Breast epithelium (tissue), 4 donors: ENCODE results near the gene RSPRY1. TPM values are rescaled to one million over a fixed set of nuclear protein-coding genes. Genes with fewer than 3 reads are reported as not detected.

ENCODE experiments used
- DNase-seq, 2 donors: peaks; one replicate each; pipeline ENCODE4 v3.0.0-alpha.2; 2019; ENCODE audit warnings: low spot score in 2 of 2
- H3K27ac ChIP-seq, 2 donors: fragments of 200-600 bp; sonication (generic) in 1 of 2; one replicate each; pipeline ENCODE4 v1.5.1; 2016 to 2019; ENCODE audit warnings: mild to moderate bottlenecking in 1 of 2
- H3K27me3 ChIP-seq, 2 donors: fragments of 200-600 bp; sonication (generic) in 1 of 2; one replicate each; pipeline versions ENCODE4 v1.5.1 to v1.6.0; 2017 to 2019; ENCODE audit warnings: control low read depth in 1 of 2, mild to moderate bottlenecking in 1 of 2
- H3K36me3 ChIP-seq: fragments of 200-600 bp; one replicate; pipeline ENCODE4 v1.5.1; 2019
- H3K4me1 ChIP-seq, 2 donors: fragments of 200-600 bp; sonication (generic); one replicate each; pipeline ENCODE4 v1.5.1; 2016 to 2019; ENCODE audit warnings: control low read depth in 1 of 2
- H3K4me3 ChIP-seq, 3 donors: fragments of 200-600 bp; sonication (generic); 1 replicate in 2 of 3; 2 replicates in 1 of 3; pipeline ENCODE4 v1.5.1; 2016 to 2019; ENCODE audit warnings: mild to moderate bottlenecking in 3 of 3, moderate library complexity in 2 of 3
- H3K9me3 ChIP-seq, 2 donors: fragments of 200-600 bp; sonication (generic) in 1 of 2; one replicate each; pipeline ENCODE4 v1.5.1; 2016 to 2019; ENCODE audit warnings: control low read depth in 1 of 2
- POLR2A ChIP-seq: fragments of 450-650 bp; IDR thresholded peaks from one replicate; pipeline ENCODE4 v1.6.1; 2016; ENCODE audit warnings: antibody characterized with exemption, mild to moderate bottlenecking, moderate library complexity
- POLR2AphosphoS5 ChIP-seq, 3 donors: sonication (generic); formaldehyde crosslinking; IDR thresholded peaks; one replicate each; pipeline ENCODE4 v1.6.1; 2017; ENCODE audit warnings: antibody characterized with exemption in 3 of 3
- intact Hi-C: fragments of 100-400 bp; cut with DNase I; formaldehyde crosslinking; loops from one replicate; pipeline ENCODE4 v1.15.1; 2023; ENCODE audit warnings: low total_unique reads
- total RNA-seq, 3 donors: library from RNA; depleted of rRNA; stranded (reverse); fragments of >200 nt; gene quantifications; one replicate each; pipeline ENCODE4 v1.1.0, GENCODE V29; 2016
- TF ChIP-seq, protein P1 (sequence below), 3 donors: fragments of 450-650 bp; IDR thresholded peaks; one replicate each; pipeline ENCODE4 v1.5.1; 2016 to 2017; ENCODE audit warnings: antibody characterized with exemption in 3 of 3, mild to moderate bottlenecking in 3 of 3, moderate library complexity in 3 of 3

Gene RSPRY1
- total RNA-seq, 3 donors from 2014 or later, result 26.4 to 52.4 (median 34.4) TPM

GRCh38 chr16:57167538-57167937, 18.6 kb upstream of the RSPRY1 start:
- no peaks in the 10 kb centered on the region for H3K4me1 ChIP-seq
- H3K36me3 ChIP-seq, result no peaks in the 10 kb centered on the region
- H3K4me3 ChIP-seq, result no peak overlapping the region
- no peaks in the 10 kb centered on the region for H3K27me3 ChIP-seq
- intact Hi-C loops, result loop anchor here (2.0 kb wide), 1 partner anchor 69 kb away; no protein-coding TSS in a partner anchor
- no peaks in the 10 kb centered on the region for H3K9me3 ChIP-seq
- no peak for DNase-seq
- TF ChIP-seq POLR2A, result no peak
- no peak for TF ChIP-seq POLR2AphosphoS5 (IDR thresholded peaks at IDR 0.05)
- TF ChIP-seq, protein P1, sequence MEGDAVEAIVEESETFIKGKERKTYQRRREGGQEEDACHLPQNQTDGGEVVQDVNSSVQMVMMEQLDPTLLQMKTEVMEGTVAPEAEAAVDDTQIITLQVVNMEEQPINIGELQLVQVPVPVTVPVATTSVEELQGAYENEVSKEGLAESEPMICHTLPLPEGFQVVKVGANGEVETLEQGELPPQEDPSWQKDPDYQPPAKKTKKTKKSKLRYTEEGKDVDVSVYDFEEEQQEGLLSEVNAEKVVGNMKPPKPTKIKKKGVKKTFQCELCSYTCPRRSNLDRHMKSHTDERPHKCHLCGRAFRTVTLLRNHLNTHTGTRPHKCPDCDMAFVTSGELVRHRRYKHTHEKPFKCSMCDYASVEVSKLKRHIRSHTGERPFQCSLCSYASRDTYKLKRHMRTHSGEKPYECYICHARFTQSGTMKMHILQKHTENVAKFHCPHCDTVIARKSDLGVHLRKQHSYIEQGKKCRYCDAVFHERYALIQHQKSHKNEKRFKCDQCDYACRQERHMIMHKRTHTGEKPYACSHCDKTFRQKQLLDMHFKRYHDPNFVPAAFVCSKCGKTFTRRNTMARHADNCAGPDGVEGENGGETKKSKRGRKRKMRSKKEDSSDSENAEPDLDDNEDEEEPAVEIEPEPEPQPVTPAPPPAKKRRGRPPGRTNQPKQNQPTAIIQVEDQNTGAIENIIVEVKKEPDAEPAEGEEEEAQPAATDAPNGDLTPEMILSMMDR (IDR thresholded peaks at IDR 0.05), result no peak
- no peak overlapping the region for H3K27ac ChIP-seq

GRCh38 chr16:57167953-57168352, 18.2 kb upstream of the RSPRY1 start:
- no peak for DNase-seq
- no peak overlapping the region for H3K27ac ChIP-seq
- no peaks in the 10 kb centered on the region for H3K36me3 ChIP-seq
- intact Hi-C loops, result loop anchor here (2.0 kb wide), 1 partner anchor 69 kb away; no protein-coding TSS in a partner anchor
- TF ChIP-seq, protein P1 (IDR thresholded peaks at IDR 0.05), result peak in 2 of 3 donors; percentile 25 to 26
- no peak for TF ChIP-seq POLR2A
- no peak for TF ChIP-seq POLR2AphosphoS5 (IDR thresholded peaks at IDR 0.05)
- no peaks in the 10 kb centered on the region for H3K4me1 ChIP-seq
- no peak overlapping the region for H3K4me3 ChIP-seq
- H3K9me3 ChIP-seq, result no peaks in the 10 kb centered on the region
- H3K27me3 ChIP-seq, result no peaks in the 10 kb centered on the region

DNA sequence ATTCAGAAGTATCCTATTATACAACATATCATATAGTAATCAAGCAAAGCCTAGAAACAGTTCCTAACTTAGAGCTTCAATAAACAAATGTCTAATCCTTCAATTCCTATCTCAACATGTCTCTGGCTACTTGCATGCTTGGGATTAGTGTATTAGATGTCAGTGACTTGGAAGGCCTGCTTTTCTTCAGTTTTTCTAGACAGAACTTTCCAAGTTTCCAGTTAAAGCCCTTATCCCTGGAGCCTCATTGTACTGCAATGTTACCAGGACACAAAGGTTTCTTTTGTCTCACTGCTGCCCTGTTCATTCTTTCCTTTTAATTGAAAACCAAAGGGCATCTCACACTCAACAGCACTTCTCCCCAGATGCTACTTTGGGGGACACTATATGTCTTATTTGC, 16.8 kb upstream of the RSPRY1 start:
- no peak for DNase-seq
- TF ChIP-seq POLR2AphosphoS5 (IDR thresholded peaks at IDR 0.05), result no peak
- TF ChIP-seq, protein P1 (IDR thresholded peaks at IDR 0.05), result no peak
- no peak for TF ChIP-seq POLR2A
- no peaks in the 10 kb centered on the region for H3K9me3 ChIP-seq
- no peak overlapping the region for H3K4me3 ChIP-seq
- no peaks in the 10 kb centered on the region for H3K4me1 ChIP-seq
- no peaks in the 10 kb centered on the region for H3K36me3 ChIP-seq
- no peaks in the 10 kb centered on the region for H3K27me3 ChIP-seq
- intact Hi-C loops, result no loop called here
- no peak overlapping the region for H3K27ac ChIP-seq

GRCh38 chr16:57172721-57173290, 13.3 kb upstream of the RSPRY1 start:
- Histone ChIP-seq H3K27me3 (no peaks in the 10 kb centered on the region), H3K27ac (no peak overlapping the region), H3K4me1 (no peaks in the 10 kb centered on the region), H3K36me3 (no peaks in the 10 kb centered on the region), H3K9me3 (no peaks in the 10 kb centered on the region), H3K4me3 (no peak overlapping the region)
- TF ChIP-seq POLR2AphosphoS5 (IDR thresholded peaks at IDR 0.05) (no peak), POLR2A (no peak)
- TF ChIP-seq, protein P1 (IDR thresholded peaks at IDR 0.05), result no peak
- DNase-seq, result no peak
- intact Hi-C loops, result no loop called here

- Histone ChIP-seq H3K4me1 (no peaks in the 10 kb centered on the region), H3K27me3 (no peaks in the 10 kb centered on the region), H3K36me3 (no peaks in the 10 kb centered on the region), H3K4me3 (no peak overlapping the region), H3K27ac (no peak overlapping the region), H3K9me3 (no peaks in the 10 kb centered on the region)
- DNase-seq, result no peak
- intact Hi-C loops, result no loop called here
- TF ChIP-seq POLR2A (no peak), POLR2AphosphoS5 (IDR thresholded peaks at IDR 0.05) (no peak)
- TF ChIP-seq, protein P1 (IDR thresholded peaks at IDR 0.05), result no peak
These were observed 10.2 kb upstream of the RSPRY1 start for GRCh38 chr16:57175896-57176295.
